Endothelial cell of umbilical vein (primary cell): ENCODE data around the gene FBXO30. TPM values are rescaled to one million over a fixed set of nuclear protein-coding genes. Genes with fewer than 3 reads are reported as not detected.

Experiments used
- BruUV-seq: library from RNA; stranded (reverse); fragments of 400-500 nt; replicated peaks from 2 replicates; lab custom pipeline; 2021; lab: Mats Ljungman, UMichigan
- CTCF ChIA-PET: fragments of 300-600, 350-600 bp; sonication (Branson Sonifier 250); formaldehyde crosslinking; loops from one replicate; lab custom pipeline; 2021; ENCODE audit warnings: antibody characterized with exemption, inconsistent platforms; lab: Charles Lee
- POLR2A ChIA-PET: fragments of 300-600, 350-600 bp; sonication (Branson Sonifier 250); formaldehyde crosslinking; loops from one replicate; lab custom pipeline; 2021; ENCODE audit warnings: antibody characterized with exemption, inconsistent platforms; lab: Charles Lee
- DNase-seq: peaks from one replicate; pipeline ENCODE4 v3.0.0-alpha.2; 2011; ENCODE audit warnings: low read depth, low spot score
- FAIRE-seq: peaks from 2 replicates; lab custom pipeline; 2011; peaks lifted over from hg19 to GRCh38; lab: Jason Lieb, UNC
- H2AFZ ChIP-seq: 2 replicates; pipeline ENCODE4 v1.6.0; 2012; ENCODE audit warnings: low read depth, low read length, control low read depth, inconsistent platforms
- H3K27ac ChIP-seq: 2 replicates; pipeline ENCODE4 v1.5.1; 2011; ENCODE audit warnings: low read depth, mild to moderate bottlenecking, control low read depth, low read length, moderate library complexity; ENCODE audit not compliant: insufficient read depth
- H3K27me3 ChIP-seq, 2 experiments: 2 replicates each; pipeline versions ENCODE4 v1.6.0 to v1.6.1; 2011; ENCODE audit warnings: low read length in 2 of 2, mixed read lengths in 1 of 2; ENCODE audit not compliant: control insufficient read depth in 2 of 2, insufficient read depth in 2 of 2
- H3K36me3 ChIP-seq, 2 experiments: 2 replicates in 1 of 2; 3 replicates in 1 of 2; pipeline ENCODE4 v1.5.1; 2011; ENCODE audit warnings: low read length in 2 of 2, mild to moderate bottlenecking in 1 of 2, moderate library complexity in 1 of 2; ENCODE audit not compliant: control insufficient read depth in 2 of 2, insufficient read depth in 2 of 2; ENCODE audit errors: extremely low read depth in 1 of 2
- H3K4me1 ChIP-seq: 3 replicates; pipeline ENCODE4 v1.5.1; 2011; ENCODE audit warnings: mild to moderate bottlenecking, low read length; ENCODE audit not compliant: control insufficient read depth, insufficient read depth; ENCODE audit errors: extremely low read depth
- H3K4me2 ChIP-seq: 2 replicates; pipeline ENCODE4 v1.6.1; 2011; ENCODE audit warnings: low read length, control low read depth, mixed read lengths; ENCODE audit not compliant: insufficient read depth
- H3K4me3 ChIP-seq, 3 experiments: fragments of 200-600 bp in 1 of 3; sonication (generic), shearing (Covaris generic) in 1 of 3; replicated peaks in 1 of 3; 2 replicates each; pipeline ENCODE4 v1.5.1; 2011 to 2016; ENCODE audit warnings: control low read depth in 3 of 3, low read length in 3 of 3, mild to moderate bottlenecking in 2 of 3, inconsistent platforms in 1 of 3, low read depth in 1 of 3, moderate library complexity in 1 of 3; ENCODE audit not compliant: insufficient read depth in 1 of 3
- H3K79me2 ChIP-seq: 2 replicates; pipeline ENCODE4 v1.6.0; 2012; ENCODE audit warnings: low read length, inconsistent platforms; ENCODE audit not compliant: control insufficient read depth, insufficient read depth
- H3K9ac ChIP-seq: replicated peaks from 2 replicates; pipeline ENCODE3; 2011; ENCODE audit warnings: low read length, control low read depth; ENCODE audit not compliant: insufficient read depth; ENCODE audit errors: extremely low read depth
- H3K9me1 ChIP-seq: replicated peaks from 3 replicates; pipeline ENCODE4 v1.6.0; 2011; ENCODE audit warnings: mild to moderate bottlenecking, low read length; ENCODE audit not compliant: control insufficient read depth, insufficient read depth; ENCODE audit errors: extremely low read depth
- H3K9me3 ChIP-seq: replicated peaks from 2 replicates; pipeline ENCODE4 v1.5.1; 2012; ENCODE audit warnings: low read length, inconsistent platforms; ENCODE audit not compliant: control insufficient read depth, insufficient read depth
- H4K20me1 ChIP-seq: replicated peaks from 2 replicates; pipeline ENCODE3; 2011; ENCODE audit warnings: mild to moderate bottlenecking, low read length; ENCODE audit not compliant: control insufficient read depth, insufficient read depth; ENCODE audit errors: extremely low read depth
- CTCF ChIP-seq, 2 donors: IDR thresholded peaks; 1 replicate in 1 of 2; 2 replicates in 1 of 2; pipeline ENCODE4 v1.5.1; 2011; ENCODE audit warnings: low read length in 2 of 2, mild to moderate bottlenecking in 2 of 2, moderate library complexity in 2 of 2, control low read depth in 1 of 2, inconsistent platforms in 1 of 2, low read depth in 1 of 2; ENCODE audit not compliant: insufficient read depth in 1 of 2; ENCODE audit errors: extremely low read depth in 1 of 2
- EZH2 ChIP-seq: IDR thresholded peaks from 2 replicates; pipeline ENCODE4 v1.6.1; 2012; ENCODE audit warnings: borderline replicate concordance, low read depth, mild to moderate bottlenecking, moderate library complexity, low read length, inconsistent platforms; ENCODE audit not compliant: severe bottlenecking
- FOS ChIP-seq: IDR thresholded peaks from 2 replicates; pipeline ENCODE4 v1.6.1; 2011; ENCODE audit warnings: mild to moderate bottlenecking, low read length, moderate library complexity, borderline replicate concordance; ENCODE audit not compliant: insufficient read depth
- GATA2 ChIP-seq: IDR thresholded peaks from 2 replicates; pipeline ENCODE4 v1.7.0; 2011; ENCODE audit warnings: low read depth, mild to moderate bottlenecking, moderate library complexity, mixed read lengths, low read length; ENCODE audit not compliant: insufficient read length, insufficient read depth
- JUN ChIP-seq: IDR thresholded peaks from 2 replicates; pipeline ENCODE4 v1.6.1; 2011; ENCODE audit warnings: borderline replicate concordance, low read depth; ENCODE audit not compliant: insufficient read length, insufficient read depth
- MAX ChIP-seq: IDR thresholded peaks from 2 replicates; pipeline ENCODE4 v1.6.1; 2011; ENCODE audit not compliant: insufficient read depth, insufficient read length
- MYC ChIP-seq: IDR thresholded peaks from one replicate; pipeline ENCODE4 v1.6.1; 2011; ENCODE audit warnings: mild to moderate bottlenecking, low read depth, low read length
- POLR2A ChIP-seq: IDR thresholded peaks from 2 replicates; pipeline ENCODE4 v1.6.1; 2012; ENCODE audit warnings: low read depth, mild to moderate bottlenecking, control low read depth, low read length
- POLR2AphosphoS5 ChIP-seq: IDR thresholded peaks from 2 replicates; pipeline ENCODE4 v1.6.1; 2012; ENCODE audit warnings: low read depth, mild to moderate bottlenecking, control low read depth, low read length, moderate library complexity; ENCODE audit not compliant: insufficient read depth
- dilution Hi-C: fragments of 300-500 bp; cut with MboI; formaldehyde crosslinking; loops from one replicate; pipeline ENCODE4 v1.15.0; 2019; ENCODE audit warnings: low sequenced_read_pairs; ENCODE audit not compliant: extremely low pct_ligation_motif_present
- intact Hi-C: fragments of 100-400 bp; cut with micrococcal nuclease; formaldehyde crosslinking; loops from one replicate; pipeline ENCODE4 v1.10.0; 2022
- polyA plus RNA-seq, 4 experiments: library from polyadenylated mRNA; depleted of rRNA in 3 of 4; stranded (reverse) in 3 of 4; unstranded in 1 of 4; fragments of >200 nt; gene quantifications; 2 replicates each; pipeline versions ENCODE4 v1.2.1 to v1.2.3, GENCODE V29; 2011 to 2012; ENCODE audit warnings: missing spikeins in 1 of 4
- total RNA-seq: library from RNA; stranded (reverse); gene quantifications from 2 replicates; pipeline ENCODE4 v1.2.3, GENCODE V29; 2021

The FBXO30 gene
- total and polyA plus RNA-seq, 2 donors (not counting 3 experiments of a cell fraction or from before 2014, with no cell fraction given): 3.3 to 11.1 TPM

- Histone ChIP-seq H3K27me3 (no peaks in the 10 kb centered on the region), H2AFZ (no peak overlapping the region), H3K9me1 (no peaks in the 10 kb centered on the region), H3K9me3 (no peaks in the 10 kb centered on the region), H3K4me3 (no peak overlapping the region), H3K4me2 (no peak overlapping the region), H4K20me1 (peaks cover 5% of the 10 kb centered on the region), H3K27ac (no peak overlapping the region), H3K36me3 (peaks cover 6% of the 10 kb centered on the region in 2 experiments), H3K9ac (no peak overlapping the region), H3K79me2 (peaks cover 90% of the 10 kb centered on the region), H3K4me1 (peaks cover 20% of the 10 kb centered on the region)
- FAIRE-seq (no peak), DNase-seq (no peak)
- CTCF ChIA-PET: interaction anchor here (1.1 kb wide), 1 partner anchor 78 kb away, joined by 3 read pairs; no protein-coding TSS in a partner anchor
- POLR2A ChIA-PET: no interaction called here
- TF ChIP-seq MYC (no peak), CTCF (IDR thresholded peaks at IDR 0.05; ENCODE audit: extremely low read depth in 1 of 2, insufficient read depth in 1 of 2, low read depth in 1 of 2, low read length in 2 of 2) (no peak), JUN (no peak), FOS (no peak), MAX (no peak), POLR2A (no peak), EZH2 (no peak), GATA2 (no peak), POLR2AphosphoS5 (no peak)
- intact Hi-C loops (loop anchor here (10.0 kb wide), 1 partner anchor 545 kb away; no protein-coding TSS in a partner anchor), dilution Hi-C loops (no loop called here)
- no TSS peak for BruUV-seq
Observed at GRCh38 chr6:145809785-145810184, 4.8 kb downstream of the FBXO30 start.
